Neural cell (in vitro differentiated cells): ENCODE measurements around the gene NAT9.

Experiments used
- CTCF ChIP-seq: fragments of 450-650 bp; IDR thresholded peaks from 2 replicates; pipeline ENCODE4 v1.5.1; 2014; ENCODE audit warnings: antibody characterized with exemption, mild to moderate bottlenecking, moderate library complexity; ENCODE audit not compliant: poor library complexity, severe bottlenecking
- TAF1 ChIP-seq: IDR thresholded peaks from 2 replicates; pipeline ENCODE4 v1.6.1; 2012; ENCODE audit warnings: low read depth

- TF ChIP-seq TAF1 = no peak
- TF ChIP-seq CTCF = no peak
Measured at GRCh38 chr17:74723891-74724290, 52.3 kb downstream of the NAT9 start.
